Raji (cell line): Measurements from ENCODE around the gene ASCL2.

Experiments
- POLR2A ChIP-seq: IDR thresholded peaks from 2 replicates; pipeline ENCODE4 v1.6.1; 2011; ENCODE audit warnings: low read depth, low read length, control low read depth; ENCODE audit not compliant: insufficient read depth

Gene ASCL2

GRCh38 chr11:2222451-2222850, 47.9 kb downstream of the ASCL2 start:
- TF ChIP-seq POLR2A, result no peak

GRCh38 chr11:2221591-2221990, 48.8 kb downstream of the ASCL2 start:
- TF ChIP-seq POLR2A, result no peak

GRCh38 chr11:2221024-2221423, 49.4 kb downstream of the ASCL2 start:
- no peak for TF ChIP-seq POLR2A

DNA sequence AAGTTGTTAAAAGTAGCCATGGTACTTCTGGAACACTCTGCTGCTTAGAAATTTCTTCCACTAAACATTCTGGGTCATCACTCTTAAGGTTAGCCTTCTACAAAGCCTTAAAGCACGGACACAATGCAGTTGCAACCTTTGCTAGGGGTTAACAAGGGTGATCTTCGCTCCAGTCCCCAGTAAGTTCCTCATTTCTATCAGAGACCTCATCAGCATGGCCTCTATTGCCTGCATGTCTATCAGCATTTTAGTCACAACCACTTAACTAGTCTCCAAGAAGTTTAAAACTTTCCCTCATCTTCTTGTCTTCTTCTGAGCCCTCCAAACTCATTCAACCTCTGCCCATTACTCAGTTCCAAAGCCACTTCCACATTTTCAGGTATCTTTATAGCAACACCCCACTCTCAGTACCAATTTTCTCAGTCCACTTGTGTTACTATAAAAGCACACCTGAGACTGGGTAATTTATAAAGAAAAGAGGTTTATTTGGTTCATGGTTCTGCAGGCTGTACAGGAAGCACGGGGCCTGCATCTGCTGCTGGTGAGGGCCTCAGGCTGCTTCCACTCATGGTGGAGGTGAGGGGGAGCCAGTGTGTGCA, 50.1 kb downstream of the ASCL2 start:
- TF ChIP-seq POLR2A, result no peak

- no peak for TF ChIP-seq POLR2A
These were observed 50.9 kb downstream of the ASCL2 start for GRCh38 chr11:2219318-2220017.
